Effector memory CD4-positive, alpha-beta T cell (primary cell): ENCODE data around the gene ASTN1.

Source experiments
- DNase-seq, 3 donors: peaks; one replicate each; pipeline ENCODE4 v3.0.0-alpha.2; 2020
- H3K27ac ChIP-seq: 2 replicates; pipeline ENCODE4 v1.7.0; 2013; ENCODE audit warnings: mild to moderate bottlenecking, low read length, moderate library complexity; ENCODE audit not compliant: insufficient read depth, poor library complexity, severe bottlenecking
- H3K27me3 ChIP-seq: replicated peaks from 2 replicates; pipeline ENCODE4 v1.7.0; 2013; ENCODE audit warnings: mild to moderate bottlenecking, low read length; ENCODE audit not compliant: insufficient read depth, control insufficient read depth, poor library complexity, severe bottlenecking
- H3K36me3 ChIP-seq: 2 replicates; pipeline ENCODE4 v1.7.0; 2013; ENCODE audit warnings: mild to moderate bottlenecking, low read length, moderate library complexity; ENCODE audit not compliant: control insufficient read depth, insufficient read depth
- H3K4me1 ChIP-seq: 2 replicates; pipeline ENCODE4 v1.7.0; 2013; ENCODE audit warnings: low read length, mild to moderate bottlenecking; ENCODE audit not compliant: control insufficient read depth, insufficient read depth, poor library complexity, severe bottlenecking
- H3K4me3 ChIP-seq: 2 replicates; pipeline ENCODE4 v1.7.0; 2013; ENCODE audit warnings: low read length, low read depth, mild to moderate bottlenecking; ENCODE audit not compliant: insufficient read depth, poor library complexity, severe bottlenecking
- H3K9me3 ChIP-seq: 2 replicates; pipeline ENCODE4 v1.7.0; 2013; ENCODE audit warnings: mild to moderate bottlenecking, low read length, moderate library complexity; ENCODE audit not compliant: control insufficient read depth

ASTN1 gene

DNA sequence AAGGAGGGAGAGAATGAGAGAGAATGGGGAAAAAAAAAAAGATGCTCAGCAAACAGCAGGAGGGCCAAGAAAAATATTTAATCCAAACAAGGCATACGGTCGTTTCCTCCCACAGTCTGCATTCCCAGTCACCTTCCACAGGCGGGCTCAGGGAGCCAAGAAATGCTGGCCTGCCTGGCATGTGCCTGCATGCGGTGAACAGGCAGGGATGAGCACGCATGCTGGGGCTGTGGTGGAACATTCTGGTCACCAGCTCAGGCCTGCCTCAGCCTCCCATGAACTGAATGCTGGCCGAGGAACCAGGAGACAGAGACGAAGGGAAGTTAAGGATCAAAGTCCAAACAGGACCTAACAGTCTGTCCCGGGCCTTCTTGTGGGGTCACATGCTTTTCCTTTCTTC is 335.3 kb downstream of the ASTN1 start:
- H3K27ac ChIP-seq, result no peak overlapping the region
- no peak for DNase-seq
- no peaks in the 10 kb centered on the region for H3K27me3 ChIP-seq
- H3K4me3 ChIP-seq, result no peak overlapping the region
- no peaks in the 10 kb centered on the region for H3K4me1 ChIP-seq
- H3K9me3 ChIP-seq, result peaks cover 2% of the 10 kb centered on the region
- H3K36me3 ChIP-seq, result no peaks in the 10 kb centered on the region

DNA sequence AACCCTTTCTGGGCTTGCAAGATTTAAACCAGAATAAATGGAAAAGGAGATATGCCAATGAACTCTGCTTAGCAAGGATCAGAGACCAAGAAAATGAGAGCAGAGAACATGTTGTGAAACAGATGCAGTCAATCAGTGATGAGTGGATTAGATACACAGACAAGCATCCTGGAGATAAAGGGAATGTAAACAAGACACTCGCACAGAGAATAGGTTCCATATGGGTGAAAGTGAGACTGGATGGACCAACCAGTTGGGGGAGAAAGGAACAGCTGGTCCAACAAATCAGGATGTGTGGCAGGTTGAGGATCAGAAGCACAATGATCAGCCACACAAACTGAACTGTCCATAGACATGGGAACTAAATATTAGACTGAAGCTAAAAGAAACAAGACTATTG is 338.2 kb downstream of the ASTN1 start:
- no peak overlapping the region for H3K27ac ChIP-seq
- H3K9me3 ChIP-seq, result peaks cover 2% of the 10 kb centered on the region
- DNase-seq, result no peak
- H3K36me3 ChIP-seq, result no peaks in the 10 kb centered on the region
- no peak overlapping the region for H3K4me3 ChIP-seq
- no peaks in the 10 kb centered on the region for H3K27me3 ChIP-seq
- H3K4me1 ChIP-seq, result no peaks in the 10 kb centered on the region

DNA sequence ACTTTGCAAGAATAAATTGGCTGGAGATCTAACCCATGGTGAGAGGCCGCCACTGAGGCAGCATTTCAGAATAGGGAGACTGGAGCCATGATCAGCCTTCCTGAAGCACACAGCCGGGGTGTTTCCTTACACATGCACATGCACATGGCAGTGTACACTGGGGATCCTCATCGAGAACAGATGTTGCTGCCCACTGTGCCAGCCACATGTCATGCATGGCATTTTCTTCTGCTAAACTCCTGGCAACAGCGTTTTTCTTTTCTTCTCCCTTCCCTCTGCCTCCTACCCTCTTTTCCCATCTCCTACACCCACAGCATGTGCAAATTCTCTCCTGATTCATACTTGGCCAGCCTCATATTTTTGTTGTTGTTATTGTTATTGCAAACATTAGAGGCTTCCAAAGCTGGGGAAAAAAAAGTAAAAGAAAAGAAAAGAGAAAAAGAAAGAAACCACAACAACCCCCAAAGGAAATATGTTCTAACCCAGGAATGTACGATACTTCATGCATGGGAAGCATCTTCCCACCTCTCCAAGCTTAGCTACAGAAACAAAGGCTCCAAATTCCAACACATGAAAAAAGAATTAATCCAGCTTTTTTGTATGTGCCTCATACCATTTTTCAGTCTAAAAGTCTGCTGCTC is 344.0 kb downstream of the ASTN1 start:
- Histone ChIP-seq H3K27ac (no peak overlapping the region), H3K36me3 (no peaks in the 10 kb centered on the region), H3K27me3 (no peaks in the 10 kb centered on the region), H3K9me3 (peaks cover under 1% of the 10 kb centered on the region), H3K4me3 (no peak overlapping the region), H3K4me1 (no peaks in the 10 kb centered on the region)
- no peak for DNase-seq

DNA sequence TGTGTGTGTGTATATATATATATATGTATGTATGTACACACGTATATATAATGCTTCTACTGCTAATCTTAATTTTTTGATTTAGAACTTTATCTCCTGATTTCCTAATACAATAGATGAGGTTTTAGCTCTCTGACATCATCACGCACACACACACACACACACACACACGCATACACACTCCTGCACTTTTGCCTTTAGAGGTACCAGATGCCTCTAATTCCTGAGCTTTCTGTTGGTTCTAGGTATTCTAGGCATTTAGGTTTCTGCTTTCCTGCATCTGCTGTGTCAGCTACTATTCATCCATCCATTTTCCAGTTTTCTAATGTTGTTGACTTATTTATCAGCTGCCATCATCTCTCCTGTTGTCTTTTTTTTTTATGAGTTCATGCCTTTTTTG is 348.3 kb downstream of the ASTN1 start:
- H3K4me1 ChIP-seq, result no peaks in the 10 kb centered on the region
- no peaks in the 10 kb centered on the region for H3K36me3 ChIP-seq
- no peak overlapping the region for H3K4me3 ChIP-seq
- H3K27me3 ChIP-seq, result no peaks in the 10 kb centered on the region
- no peak for DNase-seq
- H3K27ac ChIP-seq, result no peak overlapping the region
- no peaks in the 10 kb centered on the region for H3K9me3 ChIP-seq

DNA sequence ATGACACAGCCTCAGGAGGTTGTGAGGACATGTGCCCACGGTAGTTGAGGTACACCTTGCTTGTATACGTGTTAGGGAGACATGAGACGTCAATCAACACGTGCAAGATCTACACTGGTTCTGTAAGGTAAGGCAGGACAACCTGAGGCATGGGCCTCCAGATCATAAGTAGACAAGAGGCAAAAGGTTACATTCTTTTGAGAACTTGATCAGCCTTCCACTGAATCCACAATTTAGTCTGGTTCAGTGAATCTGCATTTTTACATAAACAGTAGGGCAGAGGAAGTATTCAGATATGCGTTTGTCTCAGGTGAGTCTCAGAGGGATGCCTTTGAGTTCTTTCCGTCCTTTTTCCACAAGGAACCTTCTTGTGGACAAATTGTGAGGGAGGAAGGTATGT is 348.9 kb downstream of the ASTN1 start:
- H3K27me3 ChIP-seq, result no peaks in the 10 kb centered on the region
- H3K9me3 ChIP-seq, result no peaks in the 10 kb centered on the region
- DNase-seq, result no peak
- H3K4me3 ChIP-seq, result no peak overlapping the region
- no peaks in the 10 kb centered on the region for H3K36me3 ChIP-seq
- H3K27ac ChIP-seq, result no peak overlapping the region
- no peaks in the 10 kb centered on the region for H3K4me1 ChIP-seq

DNA sequence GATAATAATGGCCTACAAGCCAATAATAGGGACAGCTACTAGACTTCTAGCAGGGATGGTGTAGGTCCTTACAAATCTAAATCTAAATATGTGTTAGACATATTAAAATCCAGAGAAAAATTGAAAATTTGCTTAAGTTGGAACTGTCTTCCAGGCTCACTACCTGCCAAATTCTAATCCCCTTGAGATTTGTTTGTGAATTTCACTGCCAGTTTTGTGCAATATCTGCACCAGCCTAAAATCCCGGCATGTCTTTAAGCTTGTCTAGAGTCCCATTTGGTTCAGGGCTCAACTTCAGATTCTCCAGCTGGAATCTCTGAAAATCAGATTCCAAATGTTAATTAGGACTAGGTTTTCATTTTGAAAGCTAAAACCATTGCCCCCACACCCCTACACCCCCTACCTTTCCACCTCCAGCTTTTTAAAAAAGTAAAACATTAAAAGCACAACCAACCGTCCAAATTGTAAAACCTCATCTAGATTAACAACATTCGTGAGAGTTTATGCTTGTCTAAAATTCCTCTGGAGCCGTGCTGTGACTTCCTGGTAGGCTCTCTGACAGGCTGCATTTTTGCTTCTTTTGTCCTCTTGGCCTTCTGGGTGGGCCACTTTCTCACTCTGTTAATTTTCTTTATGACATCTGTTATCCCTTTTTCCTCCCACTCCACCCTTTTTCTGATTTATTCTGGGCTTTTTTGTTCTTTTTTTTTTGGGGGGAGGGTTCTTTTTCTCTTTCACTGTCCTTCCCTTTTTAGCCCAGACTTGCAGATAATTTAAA is 352.8 kb downstream of the ASTN1 start:
- Histone ChIP-seq H3K36me3 (no peaks in the 10 kb centered on the region), H3K4me1 (no peaks in the 10 kb centered on the region), H3K9me3 (no peaks in the 10 kb centered on the region), H3K27ac (no peak overlapping the region), H3K4me3 (no peak overlapping the region), H3K27me3 (no peaks in the 10 kb centered on the region)
- no peak for DNase-seq

DNA sequence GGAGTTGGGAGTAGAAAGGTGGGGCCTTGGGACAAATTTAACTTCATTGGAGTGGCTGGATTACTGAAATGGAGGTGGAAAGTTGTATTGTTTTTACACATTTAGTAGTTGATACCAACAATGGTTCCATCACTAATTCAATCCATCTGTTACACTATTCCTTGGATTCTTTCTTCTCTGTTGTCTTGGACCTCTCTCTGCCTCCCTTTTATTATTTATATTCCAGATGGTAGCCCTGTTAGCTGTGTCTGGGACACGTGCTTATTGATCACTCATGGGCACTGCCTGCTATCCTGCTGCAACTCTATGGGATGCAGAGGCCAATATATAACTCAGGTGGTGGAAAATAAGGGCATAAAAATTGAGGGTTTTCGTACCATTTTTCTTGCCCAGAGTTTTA is 355.2 kb downstream of the ASTN1 start:
- Histone ChIP-seq H3K4me3 (no peak overlapping the region), H3K36me3 (no peaks in the 10 kb centered on the region), H3K9me3 (no peaks in the 10 kb centered on the region), H3K27ac (no peak overlapping the region), H3K4me1 (no peaks in the 10 kb centered on the region), H3K27me3 (no peaks in the 10 kb centered on the region)
- DNase-seq, result no peak
